CD8-positive, alpha-beta memory T cell (primary cell): ENCODE data around the gene KHSRP. TPM values are rescaled to one million over a fixed set of nuclear protein-coding genes. Genes with fewer than 3 reads are reported as not detected.
"Not testable (repeated sequence)": the region's sequence is repeated elsewhere in the genome, so short reads cannot be mapped to it uniquely, and the experiment has no call there.

Source experiments
- CTCF ChIA-PET: fragments of 350-600 bp; sonication (Branson Sonifier 250); formaldehyde crosslinking; loops from one replicate; lab custom pipeline; 2021; ENCODE audit warnings: antibody characterized with exemption; lab: Charles Lee
- POLR2A ChIA-PET: fragments of 350-600 bp; sonication (Branson Sonifier 250); formaldehyde crosslinking; loops from one replicate; lab custom pipeline; 2021; ENCODE audit warnings: antibody characterized with exemption; lab: Charles Lee
- DNase-seq, 5 donors: peaks; one replicate each; pipeline versions ENCODE4 v3.0.0 to v3.0.0-alpha.2; 2020 to 2022; ENCODE audit warnings: mixed read lengths in 1 of 5
- H3K27ac ChIP-seq: one replicate; pipeline ENCODE4 v1.7.0; 2013; ENCODE audit warnings: low read depth, mild to moderate bottlenecking, low read length, moderate library complexity
- H3K27me3 ChIP-seq: 2 replicates; pipeline ENCODE4 v1.7.0; 2013; ENCODE audit warnings: low read length, mild to moderate bottlenecking; ENCODE audit not compliant: insufficient read depth, poor library complexity, severe bottlenecking
- H3K36me3 ChIP-seq: 2 replicates; pipeline ENCODE4 v1.7.0; 2013; ENCODE audit warnings: mild to moderate bottlenecking, low read length, moderate library complexity; ENCODE audit not compliant: insufficient read depth
- H3K4me1 ChIP-seq: 2 replicates; pipeline ENCODE4 v1.7.0; 2013; ENCODE audit warnings: mild to moderate bottlenecking, low read length, moderate library complexity; ENCODE audit not compliant: insufficient read depth
- H3K4me3 ChIP-seq: 2 replicates; pipeline ENCODE4 v1.7.0; 2013; ENCODE audit warnings: mild to moderate bottlenecking, low read length
- H3K9me3 ChIP-seq: 2 replicates; pipeline ENCODE4 v1.7.0; 2013; ENCODE audit warnings: mild to moderate bottlenecking, low read length
- H3K27ac Mint-ChIP-seq, 8 donors: one replicate each; pipeline ENCODE4 v1.8.0; 2020 to 2021; ENCODE audit warnings: mixed read lengths in 8 of 8, mild to moderate bottlenecking in 6 of 8, inconsistent platforms in 3 of 8, moderate library complexity in 3 of 8
- H3K27me3 Mint-ChIP-seq, 2 donors: one replicate each; pipeline ENCODE4 v1.8.0; 2020 to 2021; ENCODE audit warnings: mixed read lengths in 2 of 2, mild to moderate bottlenecking in 1 of 2, moderate library complexity in 1 of 2
- H3K36me3 Mint-ChIP-seq, 3 donors: one replicate each; pipeline ENCODE4 v1.8.0; 2020 to 2021; ENCODE audit warnings: mixed read lengths in 3 of 3, inconsistent platforms in 1 of 3, mild to moderate bottlenecking in 1 of 3
- H3K4me1 Mint-ChIP-seq, 3 donors: one replicate each; pipeline ENCODE4 v1.8.0; 2020 to 2021; ENCODE audit warnings: mixed read lengths in 3 of 3, inconsistent platforms in 1 of 3, mild to moderate bottlenecking in 1 of 3
- H3K4me3 Mint-ChIP-seq, 7 donors: one replicate each; pipeline ENCODE4 v1.8.0; 2020 to 2021; ENCODE audit warnings: mixed read lengths in 7 of 7, mild to moderate bottlenecking in 6 of 7, moderate library complexity in 4 of 7, inconsistent platforms in 2 of 7
- H3K9me3 Mint-ChIP-seq, 5 donors: one replicate each; pipeline ENCODE4 v1.8.0; 2020 to 2022; ENCODE audit warnings: mixed read lengths in 5 of 5, mild to moderate bottlenecking in 3 of 5, moderate library complexity in 2 of 5, inconsistent platforms in 1 of 5
- polyA plus RNA-seq: library from polyadenylated mRNA; unstranded; fragments of 300-500 nt; fragmentation: Illumina TruSeq; gene quantifications from one replicate; pipeline ENCODE4 v1.2.3, GENCODE V29; 2021
- total RNA-seq, 2 experiments: library from RNA; stranded (reverse); gene quantifications; one replicate each; pipeline ENCODE4 v1.2.3, GENCODE V29; 2021

Gene KHSRP
- total and polyA plus RNA-seq, 3 experiments from 2014 or later, result 22.0 to 459 (median 456) TPM

- Mint-ChIP-seq H3K27ac (no peak overlapping the region), H3K9me3 (no peaks in the 10 kb centered on the region), H3K4me3 (no peak overlapping the region), H3K27me3 (peaks cover 0 to 2% of the 10 kb centered on the region in 2 donors), H3K36me3 (no peaks in the 10 kb centered on the region), H3K4me1 (peaks cover 0 to 2% (median 0%) of the 10 kb centered on the region in 3 donors)
- no peaks in the 10 kb centered on the region for H3K9me3 ChIP-seq
- H3K27ac ChIP-seq, result no peak overlapping the region
- no peaks in the 10 kb centered on the region for H3K27me3 ChIP-seq
- no peaks in the 10 kb centered on the region for H3K4me1 ChIP-seq
- no peaks in the 10 kb centered on the region for H3K36me3 ChIP-seq
- POLR2A ChIA-PET, result no interaction called here
- CTCF ChIA-PET, result no interaction called here
- H3K4me3 ChIP-seq, result no peak overlapping the region
- DNase-seq, result no peak
These were observed 7.3 kb upstream of the KHSRP start for GRCh38 chr19:6431891-6432290.

GRCh38 chr19:6429419-6430221, 5.0 kb upstream of the KHSRP start:
- no peak overlapping the region for H3K27ac Mint-ChIP-seq
- H3K4me3 Mint-ChIP-seq, result no peak overlapping the region
- POLR2A ChIA-PET, result no interaction called here

GRCh38 chr19:6428692-6429418, 4.2 kb upstream of the KHSRP start:
- peaks cover 10 to 11% (median 11%) of the 10 kb centered on the region in 3 donors for H3K4me1 Mint-ChIP-seq
- H3K4me3 ChIP-seq, H3K36me3 ChIP-seq, H3K9me3 ChIP-seq, H3K27me3 Mint-ChIP-seq, POLR2A ChIA-PET, H3K27me3 ChIP-seq, H3K27ac Mint-ChIP-seq, CTCF ChIA-PET, H3K9me3 Mint-ChIP-seq, H3K4me3 Mint-ChIP-seq, DNase-seq, H3K36me3 Mint-ChIP-seq, H3K27ac ChIP-seq: not testable (repeated sequence)
- H3K4me1 ChIP-seq, result peaks cover 10% of the 10 kb centered on the region

More at GRCh38 chr19:6429419-6430221, 5.0 kb upstream of the KHSRP start:
- Histone ChIP-seq H3K9me3 (no peaks in the 10 kb centered on the region), H3K4me1 (peaks cover 9% of the 10 kb centered on the region), H3K36me3 (no peaks in the 10 kb centered on the region), H3K27ac (no peak overlapping the region), H3K4me3 (no peak overlapping the region), H3K27me3 (no peaks in the 10 kb centered on the region)
- Mint-ChIP-seq H3K36me3 (no peaks in the 10 kb centered on the region), H3K4me1 (peaks cover 10% of the 10 kb centered on the region in 3 donors), H3K27me3 (peaks cover 0 to 3% of the 10 kb centered on the region in 2 donors), H3K9me3 (no peaks in the 10 kb centered on the region)
- CTCF ChIA-PET, result no interaction called here
- no peak for DNase-seq

GRCh38 chr19:6427131-6427530, 2.5 kb upstream of the KHSRP start:
- no peaks in the 10 kb centered on the region for H3K36me3 ChIP-seq
- CTCF ChIA-PET, result interaction anchor here (1.6 kb wide), 1 partner anchor 10 kb away, joined by 4 read pairs; no protein-coding TSS in a partner anchor
- peaks cover 0 to 9% (median 2%) of the 10 kb centered on the region in 3 donors for H3K36me3 Mint-ChIP-seq
- H3K27ac Mint-ChIP-seq, result no peak overlapping the region
- H3K9me3 ChIP-seq, result no peaks in the 10 kb centered on the region
- no peak overlapping the region for H3K4me3 ChIP-seq
- no peak for DNase-seq
- H3K27me3 ChIP-seq, result no peaks in the 10 kb centered on the region
- H3K4me1 ChIP-seq, result peaks cover 27% of the 10 kb centered on the region
- H3K4me1 Mint-ChIP-seq, result peaks cover 27 to 28% (median 28%) of the 10 kb centered on the region in 3 donors
- POLR2A ChIA-PET, result no interaction called here
- H3K9me3 Mint-ChIP-seq, result no peaks in the 10 kb centered on the region
- H3K27me3 Mint-ChIP-seq, result peaks cover 0 to 3% of the 10 kb centered on the region in 2 donors
- no peak overlapping the region for H3K4me3 Mint-ChIP-seq
- no peak overlapping the region for H3K27ac ChIP-seq

GRCh38 chr19:6425732-6426620, 1.4 kb upstream of the KHSRP start:
- no peaks in the 10 kb centered on the region for H3K27me3 ChIP-seq
- CTCF ChIA-PET, result interaction anchor here (0.8 to 1.6 kb wide), 5 partner anchors 11 to 208 kb away, joined by 3 to 5 read pairs (median 3); partner anchors contain the start of gene GTF2F1
- no peaks in the 10 kb centered on the region for H3K9me3 ChIP-seq

GRCh38 chr19:6424939-6425731, 524 bp upstream of the KHSRP start:
- Mint-ChIP-seq H3K27me3 (peaks cover 0 to 1% of the 10 kb centered on the region in 2 donors), H3K36me3 (peaks cover 0 to 29% (median 6%) of the 10 kb centered on the region in 3 donors), H3K4me3 (peak overlapping the region; percentile 73 to 95 (median 82)), H3K27ac (peak overlapping the region; percentile 74 to 98 (median 90)), H3K9me3 (no peaks in the 10 kb centered on the region), H3K4me1 (peaks cover 30 to 46% (median 33%) of the 10 kb centered on the region in 3 donors)
- peak overlapping the region; percentile 53 for H3K27ac ChIP-seq
- DNase-seq, result peak; percentile 97 to 100 (median 99)
- peaks cover 13% of the 10 kb centered on the region for H3K36me3 ChIP-seq
- no peaks in the 10 kb centered on the region for H3K27me3 ChIP-seq
- peak overlapping the region; percentile 26 for H3K4me3 ChIP-seq
- ChIA-PET CTCF (interaction anchor here (0.8 to 1.6 kb wide), 5 partner anchors 12 to 207 kb away, joined by 3 to 5 read pairs (median 3); partner anchors contain the start of gene GTF2F1), POLR2A (interaction anchor here (0.5 to 2.2 kb wide), 11 partner anchors 32 to 439 kb away, joined by 3 to 14 read pairs (median 5); partner anchors contain the start of genes ALKBH7, CLPP, DENND1C and GPR108)
- no peaks in the 10 kb centered on the region for H3K9me3 ChIP-seq
- H3K4me1 ChIP-seq, result peaks cover 27% of the 10 kb centered on the region

More at GRCh38 chr19:6425732-6426620, 1.4 kb upstream of the KHSRP start:
- POLR2A ChIA-PET, result interaction anchor here (0.6 to 2.2 kb wide), 6 partner anchors 9 to 312 kb away, joined by 3 to 14 read pairs (median 9); partner anchors contain the start of genes ALKBH7, DENND1C, GPR108 and SLC25A23
- peaks cover 27% of the 10 kb centered on the region for H3K4me1 ChIP-seq
- peaks cover 29 to 40% (median 33%) of the 10 kb centered on the region in 3 donors for H3K4me1 Mint-ChIP-seq
- DNase-seq, result no peak
- peak overlapping the region; percentile 53 for H3K27ac ChIP-seq
- peaks cover 0 to 21% (median 3%) of the 10 kb centered on the region in 3 donors for H3K36me3 Mint-ChIP-seq
- H3K4me3 Mint-ChIP-seq, result peak overlapping the region in 6 of 7 donors; percentile 73 to 95 (median 82)
- H3K36me3 ChIP-seq, result peaks cover 5% of the 10 kb centered on the region
- H3K27ac Mint-ChIP-seq, result peak overlapping the region; percentile 74 to 98 (median 90)
- no peaks in the 10 kb centered on the region for H3K9me3 Mint-ChIP-seq
- H3K27me3 Mint-ChIP-seq, result peaks cover 0 to 1% of the 10 kb centered on the region in 2 donors
- peak overlapping the region; percentile 26 for H3K4me3 ChIP-seq
